Measurements from ENCODE around the gene ANP32E. TPM values are rescaled to one million over a fixed set of nuclear protein-coding genes. Genes with fewer than 3 reads are reported as not detected.

ANP32E gene
- total RNA-seq, 1 experiment from 2014 or later = 77.4 TPM

DNA sequence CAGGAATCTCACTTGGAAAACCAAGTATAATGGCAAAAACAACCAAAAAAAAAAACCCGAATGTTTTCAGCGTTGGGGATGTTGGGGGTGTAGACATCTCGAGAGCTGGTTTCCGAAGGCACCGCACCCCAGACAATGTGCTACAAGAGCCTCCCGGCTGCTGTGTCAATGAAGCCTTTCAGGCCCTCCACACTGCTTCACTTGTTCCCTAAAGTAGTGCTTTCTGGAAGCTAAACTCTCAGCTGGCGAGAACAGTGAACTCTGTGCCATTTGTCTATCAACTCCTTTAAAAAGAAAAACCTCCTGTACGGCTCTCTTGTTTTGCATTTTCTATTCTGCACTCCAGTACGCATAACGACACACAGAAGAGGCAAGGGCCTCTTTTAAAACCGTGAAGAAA, 53.7 kb downstream of the ANP32E start:
- H3K4me2 ChIP-seq (ENCODE audit: low read depth, low read length, poor library complexity, severe bottlenecking) = no peak overlapping the region
- H3K27ac ChIP-seq (ENCODE audit: low read length) = no peak overlapping the region
- H3K9ac ChIP-seq (ENCODE audit: low read length) = no peak overlapping the region
- no peaks in the 10 kb centered on the region for H3K79me2 ChIP-seq (ENCODE audit: low read length)
- H3K9me2 ChIP-seq (replicated peaks; ENCODE audit: insufficient read depth, low read length) = no peaks in the 10 kb centered on the region
- no peak for DNase-seq
- H3K9me3 ChIP-seq (ENCODE audit: low read length) = no peaks in the 10 kb centered on the region
- no peaks in the 10 kb centered on the region for H3K4me1 ChIP-seq (ENCODE audit: low read length)
- no peaks in the 10 kb centered on the region for H3K27me3 ChIP-seq (ENCODE audit: low read length)
- no peaks in the 10 kb centered on the region for H3K36me3 ChIP-seq (ENCODE audit: insufficient read depth, low read length)
- no peaks in the 10 kb centered on the region for H4K20me1 ChIP-seq (ENCODE audit: insufficient read depth, low read depth, low read length)
- no peak overlapping the region for H2AFZ ChIP-seq (ENCODE audit: low read length)
- H3K4me3 ChIP-seq (ENCODE audit: low read length) = no peak overlapping the region

GRCh38 chr1:150180474-150180873, 55.4 kb downstream of the ANP32E start:
- Histone ChIP-seq H3K4me1 (ENCODE audit: low read length) (no peaks in the 10 kb centered on the region), H3K4me2 (ENCODE audit: low read depth, low read length, poor library complexity, severe bottlenecking) (no peak overlapping the region), H2AFZ (ENCODE audit: low read length) (no peak overlapping the region), H3K79me2 (ENCODE audit: low read length) (no peaks in the 10 kb centered on the region), H3K4me3 (ENCODE audit: low read length) (no peak overlapping the region), H4K20me1 (ENCODE audit: insufficient read depth, low read depth, low read length) (no peaks in the 10 kb centered on the region), H3K9me3 (ENCODE audit: low read length) (no peaks in the 10 kb centered on the region), H3K9me2 (replicated peaks; ENCODE audit: insufficient read depth, low read length) (no peaks in the 10 kb centered on the region), H3K9ac (ENCODE audit: low read length) (no peak overlapping the region), H3K36me3 (ENCODE audit: insufficient read depth, low read length) (no peaks in the 10 kb centered on the region), H3K27me3 (ENCODE audit: low read length) (no peaks in the 10 kb centered on the region), H3K27ac (ENCODE audit: low read length) (no peak overlapping the region)
- DNase-seq = no peak

DNA sequence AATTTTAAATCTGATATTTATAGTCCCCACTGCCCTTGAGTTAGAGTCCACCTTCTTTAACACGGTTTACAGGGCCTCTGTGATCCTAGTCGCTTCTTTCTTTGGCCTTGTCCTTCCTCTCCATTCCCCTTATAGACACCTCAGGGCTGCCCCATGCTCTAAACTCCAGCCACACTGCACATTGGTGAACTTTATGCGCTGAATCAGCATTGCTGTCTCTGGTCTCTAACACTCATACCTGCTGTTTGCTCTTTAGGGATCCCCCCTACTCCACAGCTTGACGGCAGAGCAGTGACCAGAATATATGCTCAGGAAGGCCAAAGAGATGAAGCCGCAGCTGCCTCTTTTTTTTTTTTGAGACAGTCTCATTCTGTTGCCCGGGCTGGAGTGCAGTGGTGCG, 56.0 kb downstream of the ANP32E start:
- Histone ChIP-seq H3K9me2 (replicated peaks; ENCODE audit: insufficient read depth, low read length) (no peaks in the 10 kb centered on the region), H2AFZ (ENCODE audit: low read length) (no peak overlapping the region), H3K36me3 (ENCODE audit: insufficient read depth, low read length) (no peaks in the 10 kb centered on the region), H4K20me1 (ENCODE audit: insufficient read depth, low read depth, low read length) (no peaks in the 10 kb centered on the region), H3K9me3 (ENCODE audit: low read length) (no peaks in the 10 kb centered on the region), H3K9ac (ENCODE audit: low read length) (no peak overlapping the region), H3K79me2 (ENCODE audit: low read length) (no peaks in the 10 kb centered on the region), H3K4me3 (ENCODE audit: low read length) (no peak overlapping the region), H3K27me3 (ENCODE audit: low read length) (no peaks in the 10 kb centered on the region), H3K4me1 (ENCODE audit: low read length) (no peaks in the 10 kb centered on the region), H3K27ac (ENCODE audit: low read length) (no peak overlapping the region), H3K4me2 (ENCODE audit: low read depth, low read length, poor library complexity, severe bottlenecking) (no peak overlapping the region)
- no peak for DNase-seq

GRCh38 chr1:150178548-150178947, 57.4 kb downstream of the ANP32E start:
- H3K4me1 ChIP-seq (ENCODE audit: low read length) = no peaks in the 10 kb centered on the region

GRCh38 chr1:150176593-150176992, 59.3 kb downstream of the ANP32E start:
- Histone ChIP-seq H3K36me3 (ENCODE audit: insufficient read depth, low read length) (no peaks in the 10 kb centered on the region), H3K9me2 (replicated peaks; ENCODE audit: insufficient read depth, low read length) (no peaks in the 10 kb centered on the region), H3K27ac (ENCODE audit: low read length) (no peak overlapping the region), H3K79me2 (ENCODE audit: low read length) (no peaks in the 10 kb centered on the region), H4K20me1 (ENCODE audit: insufficient read depth, low read depth, low read length) (no peaks in the 10 kb centered on the region), H3K9me3 (ENCODE audit: low read length) (no peaks in the 10 kb centered on the region), H3K4me1 (ENCODE audit: low read length) (no peaks in the 10 kb centered on the region), H3K4me3 (ENCODE audit: low read length) (no peak overlapping the region), H3K27me3 (ENCODE audit: low read length) (no peaks in the 10 kb centered on the region), H3K4me2 (ENCODE audit: low read depth, low read length, poor library complexity, severe bottlenecking) (no peak overlapping the region), H2AFZ (ENCODE audit: low read length) (no peak overlapping the region), H3K9ac (ENCODE audit: low read length) (no peak overlapping the region)
- DNase-seq = no peak

More at GRCh38 chr1:150178548-150178947, 57.4 kb downstream of the ANP32E start:
- Histone ChIP-seq H3K27ac (ENCODE audit: low read length) (no peak overlapping the region), H3K4me3 (ENCODE audit: low read length) (no peak overlapping the region), H2AFZ (ENCODE audit: low read length) (no peak overlapping the region), H3K4me2 (ENCODE audit: low read depth, low read length, poor library complexity, severe bottlenecking) (no peak overlapping the region), H3K9me2 (replicated peaks; ENCODE audit: insufficient read depth, low read length) (no peaks in the 10 kb centered on the region), H3K36me3 (ENCODE audit: insufficient read depth, low read length) (no peaks in the 10 kb centered on the region), H3K9ac (ENCODE audit: low read length) (no peak overlapping the region), H3K9me3 (ENCODE audit: low read length) (no peaks in the 10 kb centered on the region), H3K27me3 (ENCODE audit: low read length) (no peaks in the 10 kb centered on the region), H4K20me1 (ENCODE audit: insufficient read depth, low read depth, low read length) (no peaks in the 10 kb centered on the region), H3K79me2 (ENCODE audit: low read length) (no peaks in the 10 kb centered on the region)
- DNase-seq = no peak

GRCh38 chr1:150173141-150173585, 62.7 kb downstream of the ANP32E start:
- no peak for DNase-seq
- Histone ChIP-seq H3K36me3 (ENCODE audit: insufficient read depth, low read length) (no peaks in the 10 kb centered on the region), H2AFZ (ENCODE audit: low read length) (no peak overlapping the region)

DNA sequence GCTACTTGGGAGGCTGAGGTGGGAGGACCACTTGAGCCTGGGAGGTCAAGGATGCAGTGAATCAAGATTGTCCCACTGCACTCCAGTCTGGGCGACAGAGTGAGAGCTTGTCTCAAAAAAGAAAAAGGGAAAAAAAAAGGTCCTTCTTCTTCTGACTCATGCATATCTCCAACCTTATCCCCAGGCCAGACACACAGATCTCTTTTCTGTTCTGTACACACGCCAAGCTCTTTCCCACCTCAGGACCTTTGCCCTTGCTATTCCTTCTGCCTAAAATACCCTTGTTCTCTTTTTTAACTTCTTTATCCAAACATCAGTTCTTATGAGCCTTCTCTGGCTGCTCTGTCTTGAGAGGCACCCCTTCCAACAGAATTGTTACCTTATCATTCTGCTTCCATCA, 64.1 kb downstream of the ANP32E start:
- H3K4me3 ChIP-seq (ENCODE audit: low read length) = no peak overlapping the region
- no peaks in the 10 kb centered on the region for H3K79me2 ChIP-seq (ENCODE audit: low read length)
- no peak for DNase-seq
- H3K27ac ChIP-seq (ENCODE audit: low read length) = no peak overlapping the region
- H3K4me1 ChIP-seq (ENCODE audit: low read length) = no peaks in the 10 kb centered on the region
- no peaks in the 10 kb centered on the region for H3K27me3 ChIP-seq (ENCODE audit: low read length)
- no peaks in the 10 kb centered on the region for H3K36me3 ChIP-seq (ENCODE audit: insufficient read depth, low read length)
- no peaks in the 10 kb centered on the region for H3K9me3 ChIP-seq (ENCODE audit: low read length)
- no peak overlapping the region for H2AFZ ChIP-seq (ENCODE audit: low read length)
- H3K9ac ChIP-seq (ENCODE audit: low read length) = no peak overlapping the region
- no peaks in the 10 kb centered on the region for H3K9me2 ChIP-seq (replicated peaks; ENCODE audit: insufficient read depth, low read length)
- no peak overlapping the region for H3K4me2 ChIP-seq (ENCODE audit: low read depth, low read length, poor library complexity, severe bottlenecking)
- H4K20me1 ChIP-seq (ENCODE audit: insufficient read depth, low read depth, low read length) = no peaks in the 10 kb centered on the region

More at GRCh38 chr1:150173141-150173585, 62.7 kb downstream of the ANP32E start:
- no peak overlapping the region for H3K27ac ChIP-seq (ENCODE audit: low read length)
- H3K9me2 ChIP-seq (replicated peaks; ENCODE audit: insufficient read depth, low read length) = no peaks in the 10 kb centered on the region
- H3K4me2 ChIP-seq (ENCODE audit: low read depth, low read length, poor library complexity, severe bottlenecking) = no peak overlapping the region
- no peaks in the 10 kb centered on the region for H3K4me1 ChIP-seq (ENCODE audit: low read length)
- no peak overlapping the region for H3K4me3 ChIP-seq (ENCODE audit: low read length)
- no peak overlapping the region for H3K9ac ChIP-seq (ENCODE audit: low read length)
- H3K79me2 ChIP-seq (ENCODE audit: low read length) = no peaks in the 10 kb centered on the region
- no peaks in the 10 kb centered on the region for H3K27me3 ChIP-seq (ENCODE audit: low read length)
- H4K20me1 ChIP-seq (ENCODE audit: insufficient read depth, low read depth, low read length) = no peaks in the 10 kb centered on the region
- no peaks in the 10 kb centered on the region for H3K9me3 ChIP-seq (ENCODE audit: low read length)

DNA sequence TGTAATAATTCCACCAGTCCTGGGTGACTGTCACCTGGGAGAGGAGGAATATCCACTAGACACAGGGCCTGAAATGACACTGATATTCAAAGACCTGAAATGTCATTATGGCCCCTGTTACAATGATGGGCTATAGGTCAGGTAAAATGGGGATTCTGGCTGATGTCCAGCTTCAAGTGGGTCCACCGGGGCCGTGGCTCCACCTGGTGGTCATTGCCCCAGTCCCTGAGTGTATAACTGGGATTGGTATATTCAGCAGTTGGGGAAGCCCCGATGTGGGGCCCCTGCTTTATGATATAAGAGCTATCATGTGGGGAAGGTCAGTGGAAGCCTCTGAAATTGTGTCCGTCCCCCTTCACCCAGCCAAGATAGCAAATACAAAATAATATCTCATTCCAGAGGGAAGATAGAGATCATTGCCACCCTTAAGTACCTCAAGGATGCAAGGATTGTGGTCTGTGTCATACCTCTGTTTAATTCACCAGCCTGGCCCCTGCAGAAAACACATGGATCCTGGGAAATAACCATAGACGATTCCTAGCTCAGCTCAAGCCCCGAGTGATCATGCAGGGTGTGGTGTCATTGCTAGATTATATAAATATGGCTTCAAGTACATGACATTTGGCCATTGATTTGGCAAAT, 66.8 kb downstream of the ANP32E start:
- no peak overlapping the region for H3K9ac ChIP-seq (ENCODE audit: low read length)
- no peak overlapping the region for H3K4me2 ChIP-seq (ENCODE audit: low read depth, low read length, poor library complexity, severe bottlenecking)
- H3K9me3 ChIP-seq (ENCODE audit: low read length) = no peaks in the 10 kb centered on the region
- no peaks in the 10 kb centered on the region for H3K27me3 ChIP-seq (ENCODE audit: low read length)
- H3K4me3 ChIP-seq (ENCODE audit: low read length) = no peak overlapping the region
- DNase-seq = peak; percentile 71
- no peaks in the 10 kb centered on the region for H3K79me2 ChIP-seq (ENCODE audit: low read length)
- no peaks in the 10 kb centered on the region for H3K9me2 ChIP-seq (replicated peaks; ENCODE audit: insufficient read depth, low read length)
- H4K20me1 ChIP-seq (ENCODE audit: insufficient read depth, low read depth, low read length) = no peaks in the 10 kb centered on the region
- no peak overlapping the region for H2AFZ ChIP-seq (ENCODE audit: low read length)
- no peaks in the 10 kb centered on the region for H3K36me3 ChIP-seq (ENCODE audit: insufficient read depth, low read length)
- H3K4me1 ChIP-seq (ENCODE audit: low read length) = peaks cover 5% of the 10 kb centered on the region; the same call in 1 of the 2 replicates
- H3K27ac ChIP-seq (ENCODE audit: low read length) = no peak overlapping the region

Measured in Karpas-422 (cell line).